Adrenal gland (tissue), 5 donors: ENCODE measurements around the gene PRLR.

Experiments
- POLR2A ChIP-seq, 2 donors: fragments of 450-650 bp; IDR thresholded peaks; one replicate each; pipeline ENCODE4 v1.6.1; 2017; ENCODE audit warnings: antibody characterized with exemption in 2 of 2, mild to moderate bottlenecking in 2 of 2, moderate library complexity in 1 of 2
- TF ChIP-seq, protein P1 (sequence below), 6 experiments: fragments of 450-650 bp in 4 of 6; fragments of 200-600 bp in 2 of 6; sonication (generic) in 1 of 6; IDR thresholded peaks; 1 replicate in 5 of 6; 2 replicates in 1 of 6; pipeline versions ENCODE4 v1.5.1 to v1.8.0; 2016 to 2021; ENCODE audit warnings: antibody characterized with exemption in 6 of 6, mild to moderate bottlenecking in 2 of 6, moderate library complexity in 1 of 6
- donor health status: DM: no; HTN: no; CAD: no.

DNA sequence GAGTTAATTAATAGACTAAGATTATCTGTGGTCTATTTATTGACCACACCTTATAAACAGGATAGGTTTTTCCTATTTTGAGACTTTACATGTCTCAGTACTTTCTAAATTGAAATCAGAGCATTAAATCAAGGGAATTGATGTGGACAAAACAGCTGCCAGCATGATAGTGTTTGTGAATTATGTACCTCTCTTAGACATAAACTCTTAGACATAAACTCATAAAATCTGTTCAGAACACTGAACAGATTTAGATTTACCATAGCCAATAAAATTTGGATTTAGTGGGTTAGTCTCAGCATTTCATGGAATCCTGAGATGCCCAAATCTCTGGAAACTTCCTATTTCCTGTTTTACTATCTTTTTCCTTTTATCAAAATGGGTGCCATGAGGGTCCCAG is 171.0 kb downstream of the PRLR start:
- no peak for TF ChIP-seq POLR2A (IDR thresholded peaks at IDR 0.05)
- TF ChIP-seq, protein P1, sequence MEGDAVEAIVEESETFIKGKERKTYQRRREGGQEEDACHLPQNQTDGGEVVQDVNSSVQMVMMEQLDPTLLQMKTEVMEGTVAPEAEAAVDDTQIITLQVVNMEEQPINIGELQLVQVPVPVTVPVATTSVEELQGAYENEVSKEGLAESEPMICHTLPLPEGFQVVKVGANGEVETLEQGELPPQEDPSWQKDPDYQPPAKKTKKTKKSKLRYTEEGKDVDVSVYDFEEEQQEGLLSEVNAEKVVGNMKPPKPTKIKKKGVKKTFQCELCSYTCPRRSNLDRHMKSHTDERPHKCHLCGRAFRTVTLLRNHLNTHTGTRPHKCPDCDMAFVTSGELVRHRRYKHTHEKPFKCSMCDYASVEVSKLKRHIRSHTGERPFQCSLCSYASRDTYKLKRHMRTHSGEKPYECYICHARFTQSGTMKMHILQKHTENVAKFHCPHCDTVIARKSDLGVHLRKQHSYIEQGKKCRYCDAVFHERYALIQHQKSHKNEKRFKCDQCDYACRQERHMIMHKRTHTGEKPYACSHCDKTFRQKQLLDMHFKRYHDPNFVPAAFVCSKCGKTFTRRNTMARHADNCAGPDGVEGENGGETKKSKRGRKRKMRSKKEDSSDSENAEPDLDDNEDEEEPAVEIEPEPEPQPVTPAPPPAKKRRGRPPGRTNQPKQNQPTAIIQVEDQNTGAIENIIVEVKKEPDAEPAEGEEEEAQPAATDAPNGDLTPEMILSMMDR (IDR thresholded peaks at IDR 0.05): no peak
